H9 (cell line): ENCODE results near the gene AIG1. TPM values are rescaled to one million over a fixed set of nuclear protein-coding genes. Genes with fewer than 3 reads are reported as not detected.

ENCODE experiments used
- DNase-seq: peaks from one replicate; pipeline ENCODE4 v3.0.0-alpha.2; 2017
- H2AFZ ChIP-seq: one replicate; pipeline ENCODE4 v1.6.1; 2013; ENCODE audit warnings: mild to moderate bottlenecking, low read length, control low read depth, moderate library complexity
- H2AK5ac ChIP-seq: 2 replicates; pipeline ENCODE4 v1.6.1; 2013; ENCODE audit warnings: low read length, control low read depth, mixed read lengths; ENCODE audit not compliant: insufficient read length
- H2BK120ac ChIP-seq: one replicate; pipeline ENCODE4 v1.6.1; 2013; ENCODE audit warnings: low read depth, mild to moderate bottlenecking, low read length, control low read depth, inconsistent platforms; ENCODE audit not compliant: poor library complexity, severe bottlenecking
- H2BK12ac ChIP-seq: 2 replicates; pipeline ENCODE4 v1.6.1; 2013; ENCODE audit warnings: low read length, control low read depth, mixed read lengths, low read depth; ENCODE audit not compliant: insufficient read length
- H2BK15ac ChIP-seq: 2 replicates; pipeline ENCODE4 v1.6.1; 2013; ENCODE audit warnings: low read depth, low read length, control low read depth
- H2BK20ac ChIP-seq: one replicate; pipeline ENCODE4 v1.6.1; 2013; ENCODE audit warnings: low read depth, mild to moderate bottlenecking, low read length, control low read depth, inconsistent platforms; ENCODE audit not compliant: poor library complexity, severe bottlenecking
- H2BK5ac ChIP-seq: 2 replicates; pipeline ENCODE4 v1.6.1; 2013; ENCODE audit warnings: low read length, control low read depth, mixed read lengths; ENCODE audit not compliant: insufficient read length
- H3K14ac ChIP-seq: 2 replicates; pipeline ENCODE4 v1.6.1; 2013; ENCODE audit warnings: low read length, control low read depth; ENCODE audit not compliant: insufficient read depth
- H3K18ac ChIP-seq: 2 replicates; pipeline ENCODE4 v1.6.1; 2013; ENCODE audit warnings: low read depth, mild to moderate bottlenecking, mixed read lengths, low read length, control low read depth; ENCODE audit not compliant: insufficient read length
- H3K23ac ChIP-seq: 2 replicates; pipeline ENCODE4 v1.6.1; 2013; ENCODE audit warnings: low read length, control low read depth, mixed read lengths, low read depth; ENCODE audit not compliant: insufficient read length
- H3K23me2 ChIP-seq: 2 replicates; pipeline ENCODE4 v1.6.1; 2013; ENCODE audit warnings: low read depth, mild to moderate bottlenecking, mixed read lengths, low read length, control low read depth; ENCODE audit not compliant: insufficient read length, poor library complexity, severe bottlenecking
- H3K27ac ChIP-seq: 2 replicates; pipeline ENCODE4 v1.5.1; 2013; ENCODE audit warnings: low read length, control low read depth, mixed read lengths, low read depth; ENCODE audit not compliant: insufficient read length
- H3K27me3 ChIP-seq: 2 replicates; pipeline ENCODE4 v1.6.1; 2013; ENCODE audit warnings: low read length, control low read depth, inconsistent platforms; ENCODE audit not compliant: insufficient read depth
- H3K4ac ChIP-seq: 2 replicates; pipeline ENCODE4 v1.6.1; 2013; ENCODE audit warnings: low read depth, mild to moderate bottlenecking, control low read depth, inconsistent platforms, low read length, moderate library complexity
- H3K4me1 ChIP-seq: 2 replicates; pipeline ENCODE4 v1.6.1; 2013; ENCODE audit warnings: low read length, control low read depth, inconsistent platforms; ENCODE audit not compliant: insufficient read depth
- H3K4me2 ChIP-seq: 2 replicates; pipeline ENCODE4 v1.6.1; 2013; ENCODE audit warnings: low read length, control low read depth, mixed read lengths; ENCODE audit not compliant: insufficient read length, insufficient read depth
- H3K56ac ChIP-seq: 2 replicates; pipeline ENCODE4 v1.6.1; 2013; ENCODE audit warnings: low read depth, mild to moderate bottlenecking, mixed read lengths, low read length, control low read depth; ENCODE audit not compliant: insufficient read length
- H3K79me1 ChIP-seq: 2 replicates; pipeline ENCODE4 v1.6.1; 2013; ENCODE audit warnings: low read depth, mild to moderate bottlenecking, moderate library complexity, low read length, control low read depth, inconsistent platforms; ENCODE audit not compliant: insufficient read depth, poor library complexity, severe bottlenecking
- H3K79me2 ChIP-seq: 2 replicates; pipeline ENCODE4 v1.6.1; 2013; ENCODE audit warnings: low read length, control low read depth, inconsistent platforms; ENCODE audit not compliant: insufficient read depth
- H3K9ac ChIP-seq: 2 replicates; pipeline ENCODE4 v1.6.1; 2013; ENCODE audit warnings: low read length, control low read depth, mixed read lengths; ENCODE audit not compliant: insufficient read length; ENCODE audit errors: extremely low read depth
- H3K9me3 ChIP-seq: one replicate; pipeline ENCODE4 v1.6.1; 2013; ENCODE audit warnings: low read depth, low read length, inconsistent platforms; ENCODE audit not compliant: control insufficient read depth
- H3T11ph ChIP-seq: one replicate; pipeline ENCODE4 v1.6.1; 2013; ENCODE audit warnings: mild to moderate bottlenecking, low read length, control low read depth, inconsistent platforms
- H4K20me1 ChIP-seq: one replicate; pipeline ENCODE4 v1.6.1; 2013; ENCODE audit not compliant: control insufficient read depth, insufficient read length, insufficient read depth
- H4K5ac ChIP-seq: 2 replicates; pipeline ENCODE4 v1.6.1; 2013; ENCODE audit warnings: low read depth, mild to moderate bottlenecking, mixed read lengths, low read length, control low read depth; ENCODE audit not compliant: insufficient read length
- H4K8ac ChIP-seq: replicated peaks from 2 replicates; pipeline ENCODE4 v1.6.1; 2013; ENCODE audit warnings: low read length, control low read depth, mixed read lengths, low read depth; ENCODE audit not compliant: insufficient read length
- H4K91ac ChIP-seq: 2 replicates; pipeline ENCODE4 v1.6.1; 2013; ENCODE audit warnings: low read depth, mild to moderate bottlenecking, moderate library complexity, mixed read lengths, low read length, control low read depth; ENCODE audit not compliant: insufficient read length
- H3K27ac Mint-ChIP-seq, 3 experiments: 2 replicates in 2 of 3; 3 replicates in 1 of 3; pipeline ENCODE4 v1.8.0; 2020 to 2021; ENCODE audit warnings: mixed read lengths in 3 of 3, mild to moderate bottlenecking in 1 of 3, moderate library complexity in 1 of 3
- H3K27me3 Mint-ChIP-seq: 2 replicates; pipeline ENCODE4 v1.8.0; 2021; ENCODE audit warnings: low read depth, mild to moderate bottlenecking, moderate library complexity, mixed read lengths
- H3K36me3 Mint-ChIP-seq, 3 experiments: 2 replicates in 2 of 3; 3 replicates in 1 of 3; pipeline ENCODE4 v1.8.0; 2020 to 2021; ENCODE audit warnings: low read depth in 3 of 3, mixed read lengths in 3 of 3; ENCODE audit not compliant: insufficient read depth in 1 of 3
- H3K4me1 Mint-ChIP-seq, 2 experiments: 2 replicates each; pipeline ENCODE4 v1.8.0; 2020; ENCODE audit warnings: mixed read lengths in 2 of 2
- H3K4me3 Mint-ChIP-seq, 2 experiments: 2 replicates in 1 of 2; 3 replicates in 1 of 2; pipeline ENCODE4 v1.8.0; 2020 to 2021; ENCODE audit warnings: mild to moderate bottlenecking in 2 of 2, mixed read lengths in 2 of 2, moderate library complexity in 1 of 2
- H3K9me3 Mint-ChIP-seq, 2 experiments: 2 replicates in 1 of 2; 3 replicates in 1 of 2; pipeline ENCODE4 v1.8.0; 2020; ENCODE audit warnings: mild to moderate bottlenecking in 2 of 2, mixed read lengths in 2 of 2, moderate library complexity in 1 of 2
- CTCF ChIP-seq: fragments of 200-600 bp; sonication (generic); conservative IDR thresholded peaks from 3 replicates; pipeline ENCODE4 v1.8.0; 2021; ENCODE audit warnings: antibody characterized with exemption, mild to moderate bottlenecking
- total RNA-seq: library from RNA; stranded (reverse); gene quantifications from 2 replicates; pipeline ENCODE4 v1.2.1, GENCODE V29; 2021

AIG1 gene
- total RNA-seq, 1 experiment from 2014 or later, result 44.6 TPM

GRCh38 chr6:143169440-143169839 lies 108.8 kb downstream of the AIG1 start:
- Mint-ChIP-seq H3K27me3 (no peaks in the 10 kb centered on the region), H3K36me3 (peaks cover 11 to 36% (median 30%) of the 10 kb centered on the region in 3 experiments), H3K9me3 (peaks cover 8 to 12% of the 10 kb centered on the region in 2 experiments), H3K4me1 (no peaks in the 10 kb centered on the region), H3K27ac (no peak overlapping the region), H3K4me3 (no peak overlapping the region)
- Histone ChIP-seq H3K18ac (no peak overlapping the region), H4K20me1 (no peaks in the 10 kb centered on the region), H4K8ac (no peak overlapping the region), H3K9me3 (no peaks in the 10 kb centered on the region), H3T11ph (no peak overlapping the region), H4K5ac (no peak overlapping the region), H3K27me3 (no peaks in the 10 kb centered on the region), H2BK15ac (no peak overlapping the region), H3K4ac (no peak overlapping the region), H3K56ac (no peak overlapping the region), H3K14ac (no peak overlapping the region), H3K4me1 (no peaks in the 10 kb centered on the region), H3K23me2 (no peaks in the 10 kb centered on the region), H2BK20ac (no peak overlapping the region), H3K9ac (no peak overlapping the region), H2BK5ac (no peak overlapping the region), H4K91ac (no peak overlapping the region), H3K4me2 (no peak overlapping the region), H3K79me1 (no peaks in the 10 kb centered on the region), H3K79me2 (no peaks in the 10 kb centered on the region), H3K27ac (no peak overlapping the region), H2AK5ac (no peak overlapping the region), H3K23ac (no peak overlapping the region), H2BK12ac (no peak overlapping the region), H2BK120ac (no peak overlapping the region), H2AFZ (no peak overlapping the region)
- DNase-seq, result no peak
- no peak for TF ChIP-seq CTCF
